Loucy (cell line): ENCODE data around the gene LILRB4.
A peak's percentile ranks its signal among the peaks of the same experiment; 100 is the strongest.
"Not testable (repeated sequence)": the region's sequence is repeated elsewhere in the genome, so short reads cannot be mapped to it uniquely, and the experiment has no call there.

Source experiments
- H2AFZ ChIP-seq: fragments of 200-600 bp; sonication (generic); 2 replicates; pipeline ENCODE4 v1.6.0; 2016; ENCODE audit warnings: antibody characterized with exemption, mild to moderate bottlenecking, low read length, moderate library complexity
- H3F3A ChIP-seq: fragments of 200-600 bp; 2 replicates; pipeline ENCODE4 v1.6.0; 2016; ENCODE audit warnings: antibody characterized with exemption, low read depth, mild to moderate bottlenecking
- H3K27me3 ChIP-seq: fragments of 200-600 bp; sonication (generic); 2 replicates; pipeline ENCODE4 v1.6.1; 2014; ENCODE audit warnings: low read length, mild to moderate bottlenecking; ENCODE audit not compliant: insufficient read depth, poor library complexity, severe bottlenecking
- H3K36me3 ChIP-seq: fragments of 200-600 bp; sonication (generic); 2 replicates; pipeline ENCODE4 v1.6.1; 2016; ENCODE audit warnings: low read length; ENCODE audit not compliant: insufficient read depth
- H3K4me1 ChIP-seq: fragments of 200-600 bp; sonication (generic); 2 replicates; pipeline ENCODE4 v1.5.1; 2014; ENCODE audit warnings: low read length, mild to moderate bottlenecking; ENCODE audit not compliant: insufficient read depth, poor library complexity, severe bottlenecking
- H3K4me2 ChIP-seq: fragments of 200-600 bp; sonication (generic); 2 replicates; pipeline ENCODE4 v1.6.0; 2014; ENCODE audit warnings: antibody characterized with exemption, low read length, low read depth, mild to moderate bottlenecking; ENCODE audit not compliant: poor library complexity, severe bottlenecking
- H3K4me3 ChIP-seq: fragments of 200-600 bp; sonication (generic); 2 replicates; pipeline ENCODE4 v1.5.1; 2014; ENCODE audit warnings: low read length, mild to moderate bottlenecking, mixed read lengths; ENCODE audit not compliant: poor library complexity, severe bottlenecking
- H3K79me2 ChIP-seq: fragments of 200-600 bp; sonication (generic); 2 replicates; pipeline ENCODE4 v1.6.1; 2014; ENCODE audit warnings: low read length; ENCODE audit not compliant: insufficient read depth
- H3K9ac ChIP-seq: fragments of 200-600 bp; sonication (generic); 2 replicates; pipeline ENCODE4 v1.6.0; 2014; ENCODE audit warnings: mild to moderate bottlenecking, low read depth, low read length, moderate library complexity; ENCODE audit not compliant: poor library complexity, severe bottlenecking
- H3K9me2 ChIP-seq: fragments of 200-600 bp; sonication (generic); replicated peaks from 2 replicates; pipeline ENCODE4 v1.6.1; 2016; ENCODE audit warnings: low read depth, low read length, mixed read lengths
- H3K9me3 ChIP-seq: fragments of 200-600 bp; sonication (generic); 2 replicates; pipeline ENCODE4 v1.6.1; 2014; ENCODE audit warnings: mild to moderate bottlenecking, antibody characterized with exemption, low read length, low read depth; ENCODE audit not compliant: insufficient read depth
- H4K20me1 ChIP-seq: fragments of 200-600 bp; sonication (generic); 2 replicates; pipeline ENCODE4 v1.6.0; 2014; ENCODE audit warnings: antibody characterized with exemption, low read length, mild to moderate bottlenecking; ENCODE audit not compliant: insufficient read depth, poor library complexity, severe bottlenecking
- CTCF ChIP-seq: fragments of 200-600 bp; sonication (generic); conservative IDR thresholded peaks from 2 replicates; pipeline ENCODE4 v1.5.1; 2014; ENCODE audit warnings: mild to moderate bottlenecking, antibody characterized with exemption, low read length
- EZH2phosphoT487 ChIP-seq: fragments of 200-600 bp; IDR thresholded peaks from 2 replicates; pipeline ENCODE4 v1.6.1; 2018; ENCODE audit warnings: antibody characterized with exemption, mild to moderate bottlenecking, moderate library complexity, borderline replicate concordance

The LILRB4 gene

GRCh38 chr19:54674021-54674617, 11.3 kb downstream of the LILRB4 start:
- Histone ChIP-seq H3F3A (no peaks in the 10 kb centered on the region), H4K20me1 (no peaks in the 10 kb centered on the region), H3K36me3 (no peaks in the 10 kb centered on the region), H3K4me2 (no peak overlapping the region), H3K4me3 (no peak overlapping the region), H3K4me1 (peaks cover 4% of the 10 kb centered on the region), H3K9me2 (no peaks in the 10 kb centered on the region), H3K27me3 (no peaks in the 10 kb centered on the region), H2AFZ (no peak overlapping the region), H3K79me2 (no peaks in the 10 kb centered on the region), H3K9ac (no peak overlapping the region), H3K9me3 (no peaks in the 10 kb centered on the region)
- peak; percentile 77 for TF ChIP-seq CTCF
- TF ChIP-seq EZH2phosphoT487: no peak

GRCh38 chr19:54676210-54676834, 13.5 kb downstream of the LILRB4 start:
- not testable (repeated sequence) for H3K4me3 ChIP-seq, H3K79me2 ChIP-seq, H2AFZ ChIP-seq, H3K9me2 ChIP-seq, H4K20me1 ChIP-seq, H3K36me3 ChIP-seq, H3K4me2 ChIP-seq, H3K27me3 ChIP-seq, H3F3A ChIP-seq, H3K9me3 ChIP-seq, H3K9ac ChIP-seq, H3K4me1 ChIP-seq
- peak; percentile 82 for TF ChIP-seq CTCF

- no peak overlapping the region for H3K4me3 ChIP-seq
- H3K27me3 ChIP-seq: no peaks in the 10 kb centered on the region
- H3K4me1 ChIP-seq: peaks cover 4% of the 10 kb centered on the region
- no peak for TF ChIP-seq CTCF
- no peak for TF ChIP-seq EZH2phosphoT487
- no peaks in the 10 kb centered on the region for H3K36me3 ChIP-seq
- no peaks in the 10 kb centered on the region for H3F3A ChIP-seq
- H3K79me2 ChIP-seq: no peaks in the 10 kb centered on the region
- no peaks in the 10 kb centered on the region for H3K9me2 ChIP-seq
- no peaks in the 10 kb centered on the region for H4K20me1 ChIP-seq
- H3K4me2 ChIP-seq: no peak overlapping the region
- no peaks in the 10 kb centered on the region for H3K9me3 ChIP-seq
- no peak overlapping the region for H3K9ac ChIP-seq
- no peak overlapping the region; the same call in 1 of the 2 replicates for H2AFZ ChIP-seq
These were observed 14.4 kb downstream of the LILRB4 start for GRCh38 chr19:54677217-54677616.

DNA sequence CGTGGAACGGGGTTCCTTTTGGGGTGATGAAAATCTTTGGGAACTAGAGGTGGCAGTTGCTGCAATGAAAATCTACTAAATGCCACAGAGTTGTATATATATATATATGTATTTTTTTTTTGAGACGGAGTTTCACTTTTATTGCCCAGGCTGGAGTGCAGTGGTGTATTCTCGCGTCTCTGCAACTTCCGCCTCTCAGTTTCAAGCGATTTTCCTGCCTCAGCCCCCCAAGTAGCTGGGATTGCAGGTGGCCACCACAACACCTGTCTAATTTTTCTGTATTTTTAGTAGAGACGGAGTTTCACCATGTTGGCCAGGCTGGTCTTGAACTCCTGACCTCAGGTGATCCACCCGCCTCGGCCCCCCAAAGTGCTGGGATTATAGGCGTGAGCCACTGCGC, 18.8 kb downstream of the LILRB4 start:
- H3K4me2 ChIP-seq, H3K79me2 ChIP-seq, H3K4me1 ChIP-seq, H3K9me3 ChIP-seq, H3K9ac ChIP-seq, H3K4me3 ChIP-seq, H3K27me3 ChIP-seq, H3F3A ChIP-seq, H3K36me3 ChIP-seq, H2AFZ ChIP-seq, H3K9me2 ChIP-seq, H4K20me1 ChIP-seq: not testable (repeated sequence)
